CD4-positive, alpha-beta T cell treated with Interleukin-1 beta for 1 hour (primary cell): Measurements from ENCODE around the gene CUTA.

Experiments used
- DNase-seq, 2 donors: peaks; one replicate each; pipeline ENCODE4 v3.0.0-alpha.2; 2020 to 2022

The CUTA gene

DNA sequence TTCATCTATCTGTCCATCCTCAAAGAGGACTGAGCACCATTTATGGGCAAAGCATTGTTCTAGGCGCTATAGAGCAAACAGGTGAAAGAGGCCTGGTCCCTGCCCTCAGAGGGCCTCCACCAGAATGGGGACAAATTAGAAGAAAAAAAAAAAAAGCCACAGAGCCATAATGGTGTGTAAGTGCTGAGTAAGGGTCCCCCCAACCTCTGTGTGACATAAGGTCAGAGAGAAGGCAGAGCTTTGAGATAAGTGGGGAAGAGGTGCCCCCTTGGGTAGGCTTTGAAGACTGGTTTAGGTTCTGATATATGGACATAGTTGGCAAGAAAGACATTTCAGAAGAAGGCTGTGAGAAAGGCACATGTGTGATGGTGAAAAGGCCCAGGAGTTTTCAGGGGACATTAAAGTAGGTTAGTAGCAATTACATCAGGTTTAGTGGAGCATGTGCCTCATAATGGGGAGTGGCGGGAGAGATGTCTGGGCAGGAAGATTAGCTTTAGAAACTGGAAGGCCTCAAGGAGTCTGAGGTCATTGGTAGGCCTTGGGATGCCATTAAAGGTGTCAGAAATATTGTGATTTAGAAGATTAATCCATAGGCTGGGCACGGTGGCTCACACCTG, 21.2 kb upstream of the CUTA start:
- DNase-seq = no peak

DNA sequence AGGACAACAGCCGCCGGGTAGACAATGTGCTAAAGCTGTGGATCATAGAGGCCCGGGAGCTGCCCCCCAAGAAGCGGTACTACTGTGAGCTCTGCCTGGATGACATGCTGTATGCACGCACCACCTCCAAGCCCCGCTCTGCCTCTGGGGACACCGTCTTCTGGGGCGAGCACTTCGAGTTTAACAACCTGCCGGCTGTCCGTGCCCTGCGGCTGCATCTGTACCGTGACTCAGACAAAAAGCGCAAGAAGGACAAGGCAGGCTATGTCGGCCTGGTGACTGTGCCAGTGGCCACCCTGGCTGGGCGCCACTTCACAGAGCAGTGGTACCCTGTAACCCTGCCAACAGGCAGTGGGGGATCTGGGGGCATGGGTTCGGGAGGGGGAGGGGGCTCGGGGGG, 19.8 kb upstream of the CUTA start:
- DNase-seq = no peak

DNA sequence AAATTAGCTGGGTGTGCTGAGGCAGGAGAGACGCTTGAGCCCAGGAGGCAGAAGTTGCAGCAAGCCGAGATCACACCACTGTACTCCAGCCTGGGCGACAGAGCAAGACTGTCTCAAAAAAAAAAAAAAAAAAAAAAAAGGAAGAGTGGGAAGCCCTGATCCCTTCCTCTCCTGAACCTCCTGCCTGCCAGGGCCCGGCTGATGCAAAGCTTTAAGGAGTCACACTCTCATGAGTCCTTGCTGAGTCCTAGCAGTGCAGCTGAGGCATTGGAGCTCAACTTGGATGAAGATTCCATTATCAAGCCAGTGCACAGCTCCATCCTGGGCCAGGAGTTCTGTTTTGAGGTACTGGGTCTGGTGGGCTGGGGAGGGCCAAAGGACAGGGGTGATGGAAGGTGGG, 17.1 kb upstream of the CUTA start:
- no peak for DNase-seq

GRCh38 chr6:33433544-33434191, 15.8 kb upstream of the CUTA start:
- DNase-seq = no peak

- no peak for DNase-seq
Observed at GRCh38 chr6:33433001-33433543, 15.2 kb upstream of the CUTA start.

DNA sequence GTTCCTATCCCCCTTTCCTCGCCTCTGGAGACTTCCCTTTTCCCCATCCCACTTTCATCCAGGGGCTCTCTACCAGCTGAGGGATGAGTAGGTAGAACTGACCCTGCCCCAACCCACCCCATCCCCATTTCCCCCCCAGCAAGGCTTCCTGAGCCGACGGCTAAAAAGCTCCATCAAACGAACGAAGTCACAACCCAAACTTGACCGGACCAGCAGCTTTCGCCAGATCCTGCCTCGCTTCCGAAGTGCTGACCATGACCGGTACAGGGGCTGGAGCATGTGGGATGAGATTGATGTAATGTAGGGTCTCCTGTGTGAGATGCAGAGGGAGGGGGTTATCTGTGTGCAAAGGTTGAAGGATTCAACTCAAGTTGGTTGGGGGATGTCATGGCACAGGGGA, 14.6 kb upstream of the CUTA start:
- DNase-seq = no peak

DNA sequence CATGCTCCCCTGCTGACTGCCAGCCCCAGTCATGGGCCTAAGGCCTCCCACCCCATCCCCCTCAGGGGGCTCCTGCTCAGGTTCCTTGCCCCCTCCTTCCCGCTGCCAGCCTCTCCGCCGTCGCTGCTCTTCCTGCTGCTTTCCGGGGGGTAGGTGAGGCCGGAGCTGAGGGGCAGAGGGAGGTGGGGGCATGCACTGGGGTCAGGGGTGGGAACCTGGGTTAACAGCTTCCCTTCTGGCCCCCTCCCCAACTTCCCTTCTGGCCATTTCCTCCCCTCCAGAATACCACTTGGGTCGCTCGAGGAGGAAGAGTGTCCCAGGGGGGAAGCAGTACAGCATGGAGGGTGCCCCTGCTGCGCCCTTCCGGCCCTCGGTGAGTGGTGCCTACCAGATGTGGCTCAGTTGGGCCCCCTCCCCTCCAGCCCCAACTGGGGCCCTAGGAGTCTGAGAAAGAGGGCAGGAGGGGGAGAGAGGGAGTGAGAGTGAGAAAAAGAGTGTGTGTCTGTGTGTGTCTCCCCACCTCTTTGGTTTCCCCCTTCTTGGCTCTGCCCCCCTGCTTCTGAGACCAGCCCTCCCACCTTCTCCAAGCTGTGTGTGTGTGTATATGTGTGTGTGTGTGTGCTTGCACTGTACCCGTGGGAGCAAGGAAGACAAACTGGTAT, 14.1 kb upstream of the CUTA start:
- DNase-seq = peak in 1 of 2 donors; percentile 52

DNA sequence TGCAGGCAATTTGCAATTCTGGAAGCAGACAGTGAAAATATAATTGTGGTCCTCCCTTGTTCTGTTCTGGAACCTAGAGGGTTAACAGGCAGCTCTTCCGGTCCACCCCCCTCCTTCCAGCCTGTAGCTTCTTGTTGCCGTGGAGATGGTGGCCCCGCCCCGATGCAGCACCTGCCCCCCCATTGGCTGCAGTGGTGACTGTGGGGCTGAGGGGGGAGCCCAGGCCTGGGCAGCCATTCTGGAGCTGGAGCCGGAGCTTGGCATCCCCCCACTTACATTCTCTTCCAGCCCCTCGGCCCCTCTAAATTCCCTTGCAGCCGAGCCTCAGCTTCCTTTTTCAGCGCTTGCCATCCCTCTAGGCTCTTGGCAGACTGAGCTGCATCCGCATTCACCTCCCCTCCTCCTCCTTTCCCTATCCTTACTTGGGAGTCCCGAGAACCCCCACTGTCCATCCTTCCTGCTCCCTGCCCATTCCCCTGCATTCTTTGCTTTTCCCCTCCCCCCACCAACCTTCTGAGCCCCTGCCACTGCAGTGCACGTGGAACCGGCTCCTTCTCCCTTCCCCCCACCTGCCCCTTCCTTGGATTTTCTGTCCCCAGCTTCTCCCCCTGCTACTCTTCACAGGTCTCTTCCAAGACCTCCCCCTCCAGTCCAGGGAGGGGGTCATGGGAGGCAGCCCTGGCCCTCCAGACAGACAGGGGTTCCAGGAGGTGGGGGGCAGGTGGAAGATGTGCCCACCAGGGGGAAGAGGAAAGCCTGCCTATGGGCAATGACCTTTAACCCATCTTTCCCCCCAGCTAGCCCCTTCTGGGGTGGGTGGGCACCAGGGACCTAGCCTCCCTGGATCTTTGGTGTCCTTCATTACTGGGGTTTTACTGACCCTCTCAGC, 13.3 kb upstream of the CUTA start:
- DNase-seq = peak; percentile 89 to 90

GRCh38 chr6:33430334-33430733, 12.4 kb upstream of the CUTA start:
- peak in 1 of 2 donors; percentile 43 for DNase-seq

- DNase-seq = peak in 1 of 2 donors; percentile 56
Observed at GRCh38 chr6:33429750-33430052, 11.8 kb upstream of the CUTA start.

DNA sequence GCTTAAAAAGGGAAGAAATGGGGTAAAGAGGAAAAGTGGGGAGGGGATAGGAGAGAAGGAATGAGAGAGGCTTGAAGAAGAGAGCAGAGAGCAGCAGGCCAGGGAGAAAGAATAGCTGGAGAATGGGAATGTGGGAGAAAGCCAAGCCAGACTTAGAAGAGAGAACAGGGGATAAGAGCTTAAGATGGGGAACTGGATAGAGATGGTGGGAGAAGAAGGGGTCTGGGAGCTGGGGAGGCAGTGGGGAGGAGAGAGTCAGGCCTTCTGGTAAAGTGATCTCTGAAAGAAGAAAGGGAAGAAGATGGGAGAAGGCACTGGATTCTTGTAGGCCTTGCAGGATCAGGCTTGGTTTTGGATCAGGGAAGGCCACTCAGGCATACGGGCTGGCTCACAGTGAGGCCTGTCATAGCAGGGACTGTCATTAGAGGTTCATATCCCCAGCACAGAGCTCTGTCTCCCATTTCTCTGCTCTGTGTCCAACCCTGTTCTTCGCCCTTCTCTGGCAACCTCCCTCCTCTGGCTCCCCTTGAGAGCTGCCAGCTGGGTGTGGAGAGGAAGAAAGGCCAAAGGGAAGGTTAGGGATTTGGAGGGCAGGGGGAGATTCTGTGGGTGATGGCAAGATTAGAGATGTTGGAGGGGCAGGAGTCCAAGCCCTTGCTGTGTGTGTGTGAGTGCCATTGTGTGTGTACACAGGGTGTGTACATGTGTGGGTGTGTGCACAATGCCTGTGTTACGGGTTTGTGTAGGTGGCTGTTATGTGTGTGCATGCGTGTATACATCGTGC, 11.3 kb upstream of the CUTA start:
- DNase-seq = no peak

- DNase-seq = peak; percentile 35 to 43
Observed at GRCh38 chr6:33428224-33428965, 10.5 kb upstream of the CUTA start.

DNA sequence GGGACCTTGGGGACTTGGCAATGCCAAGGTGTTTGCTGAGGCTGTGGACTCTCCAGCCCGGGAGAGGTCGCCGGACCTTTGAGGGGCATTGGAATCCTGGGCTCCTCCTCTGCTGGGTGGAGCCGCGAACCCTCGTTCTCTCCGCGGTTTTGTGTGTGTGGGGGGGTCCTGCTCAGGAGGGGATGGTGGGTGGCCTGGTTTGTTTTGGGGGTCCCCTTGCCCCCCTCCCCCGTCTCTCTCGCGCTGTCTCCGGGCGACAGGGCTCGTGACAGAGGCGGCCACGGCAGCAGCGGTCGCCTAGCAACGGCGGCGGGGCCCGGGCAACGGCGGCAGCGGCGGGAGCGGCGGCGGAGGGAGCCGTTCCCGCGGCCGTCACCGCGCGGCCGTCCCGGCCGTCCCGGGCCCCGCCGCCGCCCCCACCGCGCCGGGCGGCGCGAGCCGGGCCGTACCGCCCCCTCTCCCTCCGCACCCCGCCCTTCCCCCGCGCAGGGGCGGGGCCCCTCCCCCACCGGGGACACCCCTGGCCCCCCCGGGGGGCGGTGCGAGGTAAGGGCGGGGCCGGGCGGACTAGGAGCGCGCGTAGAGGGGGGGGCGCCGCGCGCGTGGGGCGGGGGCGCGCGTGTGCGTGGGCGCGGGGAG, 9.8 kb upstream of the CUTA start:
- peak; percentile 75 to 79 for DNase-seq

DNA sequence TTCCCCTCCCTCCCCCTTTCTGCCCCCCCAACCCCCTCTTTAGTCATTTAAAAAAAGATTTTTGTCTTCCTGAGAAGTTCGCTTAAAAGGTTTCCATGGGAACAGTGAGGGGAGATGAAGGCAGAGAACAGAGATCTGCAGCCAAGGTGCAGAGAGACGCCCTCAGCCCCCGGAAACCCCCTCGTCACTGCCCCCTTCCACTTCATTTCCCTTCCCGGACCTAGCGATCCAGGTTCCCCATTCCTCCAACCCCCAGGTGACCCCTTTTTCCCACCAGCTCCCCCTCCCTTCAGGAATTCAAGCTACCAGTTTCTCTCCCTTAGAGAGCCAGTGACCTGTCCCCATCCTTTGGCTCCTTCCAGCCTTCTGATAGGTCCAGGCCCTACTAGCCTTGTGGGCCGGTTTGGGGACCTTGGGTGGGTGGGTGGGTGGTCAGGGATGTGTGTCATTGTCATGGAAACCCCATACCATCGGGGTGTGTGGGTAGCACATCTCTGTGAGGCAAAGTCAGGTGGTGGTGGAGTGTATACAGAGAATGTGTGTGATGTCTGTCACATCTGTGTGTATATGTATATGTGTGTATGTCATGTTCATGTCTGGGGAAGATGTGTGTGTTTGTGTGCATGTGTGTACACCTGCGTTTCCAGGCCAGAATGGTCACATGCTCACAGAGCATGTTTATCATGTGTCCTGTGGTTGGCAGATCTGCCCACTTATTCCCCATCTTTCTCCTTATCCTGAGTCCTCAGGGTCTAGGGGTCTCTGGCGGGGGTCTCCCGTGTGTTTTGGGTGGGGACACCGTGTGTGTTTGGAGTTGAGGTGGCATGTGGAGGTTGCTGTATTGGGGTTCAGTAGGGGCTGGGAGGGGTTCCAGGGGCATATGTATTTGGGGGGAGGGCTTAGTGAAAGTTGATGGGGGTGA, 8.9 kb upstream of the CUTA start:
- peak; percentile 61 to 72 for DNase-seq

- DNase-seq = peak; percentile 89 to 90
Observed at GRCh38 chr6:33425668-33426577, 8.0 kb upstream of the CUTA start.

DNA sequence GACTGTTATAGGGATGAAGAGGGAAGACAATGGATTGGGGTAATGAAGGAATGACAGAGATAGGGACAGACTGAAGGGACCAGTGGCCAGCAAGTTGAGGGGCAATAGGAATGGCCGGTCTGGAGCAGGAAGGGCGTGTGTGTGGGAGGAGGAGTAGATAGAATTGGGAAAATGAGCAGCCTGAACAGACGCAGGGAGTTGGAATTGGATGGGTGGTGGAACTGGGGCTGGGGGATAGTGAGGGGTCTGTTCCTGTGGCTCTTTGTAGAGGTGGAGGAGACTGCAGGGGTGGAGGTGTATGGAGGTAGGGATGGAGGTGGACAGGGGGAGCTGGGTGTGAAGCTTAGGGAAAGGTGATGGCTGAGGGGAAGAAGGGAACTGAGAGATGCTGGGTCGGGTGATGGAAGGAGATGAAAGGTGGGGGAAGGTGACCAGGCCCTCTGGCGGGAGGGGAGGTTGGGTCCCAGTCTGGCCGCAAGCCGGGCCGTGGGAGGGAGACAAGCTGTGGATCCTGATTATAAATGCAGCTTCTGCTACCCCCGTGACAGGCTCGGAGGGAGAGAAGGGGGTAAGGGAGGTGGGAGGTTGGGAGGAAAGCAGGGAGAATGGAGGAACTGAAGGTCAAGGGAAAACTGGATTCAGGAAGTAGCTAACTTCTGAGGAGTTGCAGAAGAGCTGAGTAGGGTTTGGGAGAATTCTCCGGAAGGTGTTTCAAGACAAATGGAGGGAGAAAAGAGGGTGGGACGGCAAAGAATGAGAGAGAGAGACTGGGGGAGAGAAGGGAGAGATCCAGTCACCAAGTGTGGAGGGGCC, 7.2 kb upstream of the CUTA start:
- DNase-seq = no peak

- DNase-seq = no peak
Observed at GRCh38 chr6:33423777-33424176, 5.9 kb upstream of the CUTA start.

DNA sequence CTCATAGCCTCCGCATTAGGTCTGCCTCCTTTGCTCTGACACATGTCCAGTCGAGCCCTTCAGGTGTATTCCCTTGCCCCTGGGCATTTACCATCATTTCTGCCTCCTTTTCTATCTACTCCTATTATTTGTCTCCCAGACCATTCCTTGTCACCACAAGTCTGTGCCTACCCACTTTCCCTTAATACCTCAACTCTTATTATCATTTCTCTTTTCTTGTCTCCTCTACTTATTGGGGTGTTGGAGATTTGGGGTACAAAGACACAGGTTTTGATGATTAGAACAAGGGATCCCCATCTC, 3.4 kb upstream of the CUTA start:
- DNase-seq = no peak
